GM23338 (cell line): ENCODE results near the gene CCDC120.

ENCODE experiments used
- CREB1 ChIP-seq: fragments of 250-450 bp; sonication (Bioruptor Pico); IDR thresholded peaks from 2 replicates; pipeline ENCODE4 v1.5.0; 2020; ENCODE audit warnings: low read depth, mild to moderate bottlenecking, moderate library complexity
- ETS1 ChIP-seq: IDR thresholded peaks from 2 replicates; pipeline ENCODE4 v1.6.1; 2016; ENCODE audit warnings: antibody characterized with exemption
- EZH2 ChIP-seq: fragments of 200-600 bp; sonication (generic); IDR thresholded peaks from one replicate; pipeline ENCODE4 v1.8.0; 2017; ENCODE audit warnings: antibody characterized with exemption, mild to moderate bottlenecking, low read depth; ENCODE audit not compliant: unreplicated experiment
- EZH2phosphoT487 ChIP-seq: fragments of 200-600 bp; sonication (generic); IDR thresholded peaks from one replicate; pipeline ENCODE4 v1.8.1; 2018; ENCODE audit warnings: antibody characterized with exemption; ENCODE audit not compliant: unreplicated experiment
- JUNB ChIP-seq: IDR thresholded peaks from one replicate; pipeline ENCODE4 v1.6.1; 2016; ENCODE audit warnings: antibody characterized with exemption; ENCODE audit not compliant: unreplicated experiment
- NANOG ChIP-seq: IDR thresholded peaks from 2 replicates; pipeline ENCODE4 v1.6.1; 2016; ENCODE audit warnings: antibody characterized with exemption, borderline replicate concordance
- POLR2AphosphoS5 ChIP-seq: IDR thresholded peaks from 2 replicates; pipeline ENCODE4 v1.6.1; 2016; ENCODE audit warnings: antibody characterized with exemption, low read depth
- STAT1 ChIP-seq: IDR thresholded peaks from one replicate; pipeline ENCODE4 v1.6.1; 2016; ENCODE audit warnings: antibody characterized with exemption; ENCODE audit not compliant: unreplicated experiment
- ZNF114 ChIP-seq: fragments of 250-450 bp; sonication (Bioruptor Pico); IDR thresholded peaks from 2 replicates; pipeline ENCODE4 v1.5.0; 2020; ENCODE audit warnings: mild to moderate bottlenecking, moderate library complexity
- ZNF331 ChIP-seq: fragments of 250-450 bp; sonication (Bioruptor Pico); IDR thresholded peaks from 2 replicates; pipeline ENCODE4 v1.5.0; 2020; ENCODE audit warnings: low read depth, mild to moderate bottlenecking, moderate library complexity
- TF ChIP-seq, protein P1 (sequence below), 2 experiments: fragments of 200-600 bp in 1 of 2; sonication (generic) in 1 of 2; conservative IDR thresholded peaks; 2 replicates each; pipeline versions ENCODE4 v1.5.1 to v1.6.1; 2016 to 2017; ENCODE audit warnings: antibody characterized with exemption in 2 of 2, low read depth in 2 of 2, mild to moderate bottlenecking in 2 of 2, moderate library complexity in 1 of 2
- TF ChIP-seq, protein P2 (sequence below): IDR thresholded peaks from one replicate; pipeline ENCODE4 v1.6.1; 2018; ENCODE audit warnings: antibody characterized with exemption; ENCODE audit not compliant: unreplicated experiment
- TF ChIP-seq, protein P3 (sequence below): fragments of 250-450 bp; sonication (Bioruptor Pico); IDR thresholded peaks from 2 replicates; pipeline ENCODE4 v1.5.0; 2020; ENCODE audit warnings: mild to moderate bottlenecking, moderate library complexity

DNA sequence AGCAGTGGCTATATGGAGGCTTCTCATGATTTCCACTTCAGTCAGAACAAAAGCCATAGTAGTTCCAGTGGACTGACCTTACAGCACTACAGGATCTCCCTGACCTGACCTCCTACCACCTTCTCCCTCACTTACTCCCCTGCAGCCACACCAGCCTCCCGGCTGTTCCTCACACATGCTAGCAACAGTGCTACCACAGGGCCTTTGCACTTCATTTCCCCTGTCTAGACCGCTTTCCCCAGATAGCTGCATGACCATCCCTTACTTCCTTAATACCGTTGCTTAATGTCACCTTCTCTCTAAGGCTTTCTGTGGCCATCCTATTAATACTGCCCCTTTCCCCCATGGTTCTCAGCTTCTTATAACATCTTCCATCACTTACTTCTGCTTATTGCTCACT is 51.6 kb downstream of the CCDC120 start:
- no peak for TF ChIP-seq EZH2
- no peak for TF ChIP-seq POLR2AphosphoS5
- TF ChIP-seq, protein P1, sequence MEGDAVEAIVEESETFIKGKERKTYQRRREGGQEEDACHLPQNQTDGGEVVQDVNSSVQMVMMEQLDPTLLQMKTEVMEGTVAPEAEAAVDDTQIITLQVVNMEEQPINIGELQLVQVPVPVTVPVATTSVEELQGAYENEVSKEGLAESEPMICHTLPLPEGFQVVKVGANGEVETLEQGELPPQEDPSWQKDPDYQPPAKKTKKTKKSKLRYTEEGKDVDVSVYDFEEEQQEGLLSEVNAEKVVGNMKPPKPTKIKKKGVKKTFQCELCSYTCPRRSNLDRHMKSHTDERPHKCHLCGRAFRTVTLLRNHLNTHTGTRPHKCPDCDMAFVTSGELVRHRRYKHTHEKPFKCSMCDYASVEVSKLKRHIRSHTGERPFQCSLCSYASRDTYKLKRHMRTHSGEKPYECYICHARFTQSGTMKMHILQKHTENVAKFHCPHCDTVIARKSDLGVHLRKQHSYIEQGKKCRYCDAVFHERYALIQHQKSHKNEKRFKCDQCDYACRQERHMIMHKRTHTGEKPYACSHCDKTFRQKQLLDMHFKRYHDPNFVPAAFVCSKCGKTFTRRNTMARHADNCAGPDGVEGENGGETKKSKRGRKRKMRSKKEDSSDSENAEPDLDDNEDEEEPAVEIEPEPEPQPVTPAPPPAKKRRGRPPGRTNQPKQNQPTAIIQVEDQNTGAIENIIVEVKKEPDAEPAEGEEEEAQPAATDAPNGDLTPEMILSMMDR (conservative IDR thresholded peaks at IDR 0.05; ENCODE audit: low read depth in 2 of 2) = no peak
- TF ChIP-seq, protein P2, sequence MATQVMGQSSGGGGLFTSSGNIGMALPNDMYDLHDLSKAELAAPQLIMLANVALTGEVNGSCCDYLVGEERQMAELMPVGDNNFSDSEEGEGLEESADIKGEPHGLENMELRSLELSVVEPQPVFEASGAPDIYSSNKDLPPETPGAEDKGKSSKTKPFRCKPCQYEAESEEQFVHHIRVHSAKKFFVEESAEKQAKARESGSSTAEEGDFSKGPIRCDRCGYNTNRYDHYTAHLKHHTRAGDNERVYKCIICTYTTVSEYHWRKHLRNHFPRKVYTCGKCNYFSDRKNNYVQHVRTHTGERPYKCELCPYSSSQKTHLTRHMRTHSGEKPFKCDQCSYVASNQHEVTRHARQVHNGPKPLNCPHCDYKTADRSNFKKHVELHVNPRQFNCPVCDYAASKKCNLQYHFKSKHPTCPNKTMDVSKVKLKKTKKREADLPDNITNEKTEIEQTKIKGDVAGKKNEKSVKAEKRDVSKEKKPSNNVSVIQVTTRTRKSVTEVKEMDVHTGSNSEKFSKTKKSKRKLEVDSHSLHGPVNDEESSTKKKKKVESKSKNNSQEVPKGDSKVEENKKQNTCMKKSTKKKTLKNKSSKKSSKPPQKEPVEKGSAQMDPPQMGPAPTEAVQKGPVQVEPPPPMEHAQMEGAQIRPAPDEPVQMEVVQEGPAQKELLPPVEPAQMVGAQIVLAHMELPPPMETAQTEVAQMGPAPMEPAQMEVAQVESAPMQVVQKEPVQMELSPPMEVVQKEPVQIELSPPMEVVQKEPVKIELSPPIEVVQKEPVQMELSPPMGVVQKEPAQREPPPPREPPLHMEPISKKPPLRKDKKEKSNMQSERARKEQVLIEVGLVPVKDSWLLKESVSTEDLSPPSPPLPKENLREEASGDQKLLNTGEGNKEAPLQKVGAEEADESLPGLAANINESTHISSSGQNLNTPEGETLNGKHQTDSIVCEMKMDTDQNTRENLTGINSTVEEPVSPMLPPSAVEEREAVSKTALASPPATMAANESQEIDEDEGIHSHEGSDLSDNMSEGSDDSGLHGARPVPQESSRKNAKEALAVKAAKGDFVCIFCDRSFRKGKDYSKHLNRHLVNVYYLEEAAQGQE = no peak
- no peak for TF ChIP-seq JUNB
- no peak for TF ChIP-seq CREB1
- no peak for TF ChIP-seq EZH2phosphoT487
- no peak for TF ChIP-seq ZNF331
- no peak for TF ChIP-seq NANOG
- TF ChIP-seq, protein P3, sequence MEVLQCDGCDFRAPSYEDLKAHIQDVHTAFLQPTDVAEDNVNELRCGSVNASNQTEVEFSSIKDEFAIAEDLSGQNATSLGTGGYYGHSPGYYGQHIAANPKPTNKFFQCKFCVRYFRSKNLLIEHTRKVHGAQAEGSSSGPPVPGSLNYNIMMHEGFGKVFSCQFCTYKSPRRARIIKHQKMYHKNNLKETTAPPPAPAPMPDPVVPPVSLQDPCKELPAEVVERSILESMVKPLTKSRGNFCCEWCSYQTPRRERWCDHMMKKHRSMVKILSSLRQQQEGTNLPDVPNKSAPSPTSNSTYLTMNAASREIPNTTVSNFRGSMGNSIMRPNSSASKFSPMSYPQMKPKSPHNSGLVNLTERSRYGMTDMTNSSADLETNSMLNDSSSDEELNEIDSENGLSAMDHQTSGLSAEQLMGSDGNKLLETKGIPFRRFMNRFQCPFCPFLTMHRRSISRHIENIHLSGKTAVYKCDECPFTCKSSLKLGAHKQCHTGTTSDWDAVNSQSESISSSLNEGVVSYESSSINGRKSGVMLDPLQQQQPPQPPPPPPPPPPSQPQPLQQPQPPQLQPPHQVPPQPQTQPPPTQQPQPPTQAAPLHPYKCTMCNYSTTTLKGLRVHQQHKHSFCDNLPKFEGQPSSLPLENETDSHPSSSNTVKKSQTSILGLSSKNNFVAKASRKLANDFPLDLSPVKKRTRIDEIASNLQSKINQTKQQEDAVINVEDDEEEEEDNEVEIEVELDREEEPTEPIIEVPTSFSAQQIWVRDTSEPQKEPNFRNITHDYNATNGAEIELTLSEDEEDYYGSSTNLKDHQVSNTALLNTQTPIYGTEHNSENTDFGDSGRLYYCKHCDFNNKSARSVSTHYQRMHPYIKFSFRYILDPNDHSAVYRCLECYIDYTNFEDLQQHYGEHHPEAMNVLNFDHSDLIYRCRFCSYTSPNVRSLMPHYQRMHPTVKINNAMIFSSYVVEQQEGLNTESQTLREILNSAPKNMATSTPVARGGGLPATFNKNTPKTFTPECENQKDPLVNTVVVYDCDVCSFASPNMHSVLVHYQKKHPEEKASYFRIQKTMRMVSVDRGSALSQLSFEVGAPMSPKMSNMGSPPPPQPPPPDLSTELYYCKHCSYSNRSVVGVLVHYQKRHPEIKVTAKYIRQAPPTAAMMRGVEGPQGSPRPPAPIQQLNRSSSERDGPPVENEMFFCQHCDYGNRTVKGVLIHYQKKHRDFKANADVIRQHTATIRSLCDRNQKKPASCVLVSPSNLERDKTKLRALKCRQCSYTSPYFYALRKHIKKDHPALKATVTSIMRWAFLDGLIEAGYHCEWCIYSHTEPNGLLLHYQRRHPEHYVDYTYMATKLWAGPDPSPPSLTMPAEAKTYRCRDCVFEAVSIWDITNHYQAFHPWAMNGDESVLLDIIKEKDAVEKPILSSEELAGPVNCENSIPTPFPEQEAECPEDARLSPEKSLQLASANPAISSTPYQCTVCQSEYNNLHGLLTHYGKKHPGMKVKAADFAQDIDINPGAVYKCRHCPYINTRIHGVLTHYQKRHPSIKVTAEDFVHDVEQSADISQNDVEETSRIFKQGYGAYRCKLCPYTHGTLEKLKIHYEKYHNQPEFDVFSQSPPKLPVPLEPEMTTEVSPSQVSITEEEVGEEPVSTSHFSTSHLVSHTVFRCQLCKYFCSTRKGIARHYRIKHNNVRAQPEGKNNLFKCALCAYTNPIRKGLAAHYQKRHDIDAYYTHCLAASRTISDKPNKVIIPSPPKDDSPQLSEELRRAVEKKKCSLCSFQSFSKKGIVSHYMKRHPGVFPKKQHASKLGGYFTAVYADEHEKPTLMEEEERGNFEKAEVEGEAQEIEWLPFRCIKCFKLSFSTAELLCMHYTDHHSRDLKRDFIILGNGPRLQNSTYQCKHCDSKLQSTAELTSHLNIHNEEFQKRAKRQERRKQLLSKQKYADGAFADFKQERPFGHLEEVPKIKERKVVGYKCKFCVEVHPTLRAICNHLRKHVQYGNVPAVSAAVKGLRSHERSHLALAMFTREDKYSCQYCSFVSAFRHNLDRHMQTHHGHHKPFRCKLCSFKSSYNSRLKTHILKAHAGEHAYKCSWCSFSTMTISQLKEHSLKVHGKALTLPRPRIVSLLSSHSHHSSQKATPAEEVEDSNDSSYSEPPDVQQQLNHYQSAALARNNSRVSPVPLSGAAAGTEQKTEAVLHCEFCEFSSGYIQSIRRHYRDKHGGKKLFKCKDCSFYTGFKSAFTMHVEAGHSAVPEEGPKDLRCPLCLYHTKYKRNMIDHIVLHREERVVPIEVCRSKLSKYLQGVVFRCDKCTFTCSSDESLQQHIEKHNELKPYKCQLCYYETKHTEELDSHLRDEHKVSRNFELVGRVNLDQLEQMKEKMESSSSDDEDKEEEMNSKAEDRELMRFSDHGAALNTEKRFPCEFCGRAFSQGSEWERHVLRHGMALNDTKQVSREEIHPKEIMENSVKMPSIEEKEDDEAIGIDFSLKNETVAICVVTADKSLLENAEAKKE (CRISPR knock-in tag) = no peak
- no peak for TF ChIP-seq ETS1
- no peak for TF ChIP-seq ZNF114 (CRISPR knock-in tag)
- TF ChIP-seq STAT1 = no peak
